Neuronal stem cell (in vitro differentiated cells): ENCODE measurements around the gene PRUNE2.

Source experiments
- DNase-seq: peaks from one replicate; pipeline ENCODE4 v3.0.0-alpha.2; 2013; ENCODE audit warnings: low spot score
- H2AFZ ChIP-seq: one replicate; pipeline ENCODE4 v1.6.1; 2013; ENCODE audit warnings: mild to moderate bottlenecking, low read length, inconsistent platforms
- H2AK5ac ChIP-seq: 2 replicates; pipeline ENCODE4 v1.6.1; 2013; ENCODE audit warnings: low read depth, mild to moderate bottlenecking, inconsistent platforms, low read length, moderate library complexity, mixed read lengths
- H2BK120ac ChIP-seq: 2 replicates; pipeline ENCODE4 v1.6.1; 2013; ENCODE audit warnings: low read depth, mild to moderate bottlenecking, inconsistent platforms, low read length, moderate library complexity, mixed read lengths
- H2BK12ac ChIP-seq: one replicate; pipeline ENCODE4 v1.6.1; 2013; ENCODE audit warnings: low read length, inconsistent platforms
- H2BK15ac ChIP-seq: 2 replicates; pipeline ENCODE4 v1.6.1; 2013; ENCODE audit warnings: mild to moderate bottlenecking, low read length, inconsistent platforms, mixed read lengths
- H2BK5ac ChIP-seq: one replicate; pipeline ENCODE4 v1.6.1; 2013; ENCODE audit warnings: inconsistent platforms, mild to moderate bottlenecking, low read length, moderate library complexity
- H3K14ac ChIP-seq: one replicate; pipeline ENCODE4 v1.6.1; 2013; ENCODE audit warnings: low read length, inconsistent platforms
- H3K18ac ChIP-seq: 2 replicates; pipeline ENCODE4 v1.6.1; 2013; ENCODE audit warnings: low read length, inconsistent platforms
- H3K23ac ChIP-seq: 2 replicates; pipeline ENCODE4 v1.6.1; 2013; ENCODE audit warnings: low read depth, mild to moderate bottlenecking, mixed read lengths, low read length, inconsistent platforms; ENCODE audit not compliant: poor library complexity
- H3K27ac ChIP-seq: replicated peaks from 3 replicates; pipeline ENCODE4 v1.5.1; 2013; ENCODE audit warnings: low read length, inconsistent platforms
- H3K27me3 ChIP-seq, 3 experiments: 2 replicates each; pipeline ENCODE4 v1.6.1; 2013; ENCODE audit warnings: low read length in 3 of 3, mild to moderate bottlenecking in 2 of 3, inconsistent platforms in 1 of 3, low read depth in 1 of 3, mixed read lengths in 1 of 3, moderate library complexity in 1 of 3; ENCODE audit not compliant: control insufficient read depth in 3 of 3, insufficient read depth in 3 of 3
- H3K36me3 ChIP-seq, 2 donors: replicated peaks in 1 of 2; 2 replicates each; pipeline ENCODE4 v1.6.1; 2013; ENCODE audit warnings: low read length in 2 of 2; ENCODE audit not compliant: control insufficient read depth in 2 of 2, insufficient read depth in 2 of 2
- H3K4ac ChIP-seq: 2 replicates; pipeline ENCODE4 v1.6.1; 2013; ENCODE audit warnings: inconsistent platforms, mild to moderate bottlenecking, low read length, moderate library complexity
- H3K4me1 ChIP-seq, 2 donors: 1 replicate in 1 of 2; 2 replicates in 1 of 2; pipeline ENCODE4 v1.6.1; 2013; ENCODE audit warnings: low read length in 2 of 2, low read depth in 1 of 2; ENCODE audit not compliant: control insufficient read depth in 2 of 2, insufficient read depth in 1 of 2
- H3K4me2 ChIP-seq: one replicate; pipeline ENCODE4 v1.6.1; 2013; ENCODE audit warnings: mild to moderate bottlenecking, low read length, inconsistent platforms; ENCODE audit not compliant: insufficient read depth, poor library complexity, severe bottlenecking
- H3K4me3 ChIP-seq, 2 donors: 2 replicates each; pipeline ENCODE4 v1.5.1; 2013; ENCODE audit warnings: low read length in 2 of 2, mild to moderate bottlenecking in 2 of 2, inconsistent platforms in 1 of 2, moderate library complexity in 1 of 2
- H3K79me1 ChIP-seq: one replicate; pipeline ENCODE4 v1.6.1; 2013; ENCODE audit warnings: low read depth, mild to moderate bottlenecking, inconsistent platforms, low read length, moderate library complexity
- H3K9ac ChIP-seq: one replicate; pipeline ENCODE4 v1.6.1; 2013; ENCODE audit warnings: mild to moderate bottlenecking, low read depth, low read length, inconsistent platforms; ENCODE audit not compliant: poor library complexity
- H3K9me3 ChIP-seq, 2 donors: replicated peaks in 1 of 2; 2 replicates each; pipeline versions ENCODE3 to v1.6.1; 2013; ENCODE audit warnings: low read length in 2 of 2, mild to moderate bottlenecking in 2 of 2, inconsistent platforms in 1 of 2, low read depth in 1 of 2, mixed read lengths in 1 of 2, moderate library complexity in 1 of 2; ENCODE audit not compliant: control insufficient read depth in 2 of 2, insufficient read depth in 1 of 2
- H4K8ac ChIP-seq: one replicate; pipeline ENCODE4 v1.6.1; 2013; ENCODE audit warnings: low read depth, mild to moderate bottlenecking, inconsistent platforms, low read length, moderate library complexity
- H4K91ac ChIP-seq: one replicate; pipeline ENCODE4 v1.6.1; 2013; ENCODE audit warnings: low read length, low read depth, mild to moderate bottlenecking, inconsistent platforms; ENCODE audit not compliant: poor library complexity
- WGBS, 2 donors: extraction: QIAGEN DNeasy Blood & Tissue Kit; methylation state at CpG; one replicate each; pipeline ENCODE4 v1.1.7; 2013; ENCODE audit warnings: missing lambda C conversion rate in 2 of 2, mixed read lengths in 1 of 2; ENCODE audit not compliant: insufficient read length in 2 of 2, insufficient replicate concordance in 1 of 2; ENCODE audit errors: extremely low coverage in 2 of 2; 5-methylcytosine and 5-hydroxymethylcytosine counted together

The PRUNE2 gene

DNA sequence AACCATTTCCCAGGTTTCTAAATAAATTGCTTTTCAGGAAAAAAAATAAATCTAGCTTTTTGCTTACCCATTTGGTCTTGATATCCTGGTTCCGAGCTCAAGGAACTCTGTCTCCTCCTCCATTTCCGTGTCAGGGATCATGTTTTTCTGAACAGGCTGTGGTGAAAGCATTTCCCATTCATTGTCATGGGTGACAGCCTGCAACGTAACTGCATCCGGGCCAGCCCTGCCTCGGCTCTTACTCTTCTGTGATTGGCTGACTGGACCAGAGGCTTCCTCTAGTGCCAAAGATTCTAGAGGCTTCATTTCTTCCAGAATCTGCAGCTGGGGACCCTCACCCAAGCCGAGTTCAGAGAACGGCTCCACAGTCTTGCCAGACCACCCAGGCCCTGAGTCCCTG is 202.6 kb downstream of the PRUNE2 start:
- H3K4me3 ChIP-seq = no peak overlapping the region
- no peak overlapping the region for H3K14ac ChIP-seq
- H3K36me3 ChIP-seq = no peaks in the 10 kb centered on the region
- no peaks in the 10 kb centered on the region for H3K27me3 ChIP-seq
- H2BK5ac ChIP-seq = no peak overlapping the region
- H3K9me3 ChIP-seq = no peaks in the 10 kb centered on the region
- H4K91ac ChIP-seq = no peak overlapping the region
- H3K4me1 ChIP-seq = peaks cover 0 to 3% of the 10 kb centered on the region in 2 donors
- H3K4me2 ChIP-seq = no peak overlapping the region
- peak overlapping the region; percentile 71 for H3K18ac ChIP-seq
- no peak overlapping the region for H2BK12ac ChIP-seq
- H4K8ac ChIP-seq = no peak overlapping the region
- no peak overlapping the region for H2BK120ac ChIP-seq
- no peak for DNase-seq
- no peak overlapping the region for H3K23ac ChIP-seq
- H3K27ac ChIP-seq = no peak overlapping the region
- no peak overlapping the region for H3K4ac ChIP-seq
- no CpG with 5 or more reads among the region's 7 CpGs for WGBS, 2 donors
- H3K79me1 ChIP-seq = no peaks in the 10 kb centered on the region
- no peak overlapping the region for H3K9ac ChIP-seq
- no peak overlapping the region for H2BK15ac ChIP-seq
- no peak overlapping the region for H2AK5ac ChIP-seq
- H2AFZ ChIP-seq = no peak overlapping the region

DNA sequence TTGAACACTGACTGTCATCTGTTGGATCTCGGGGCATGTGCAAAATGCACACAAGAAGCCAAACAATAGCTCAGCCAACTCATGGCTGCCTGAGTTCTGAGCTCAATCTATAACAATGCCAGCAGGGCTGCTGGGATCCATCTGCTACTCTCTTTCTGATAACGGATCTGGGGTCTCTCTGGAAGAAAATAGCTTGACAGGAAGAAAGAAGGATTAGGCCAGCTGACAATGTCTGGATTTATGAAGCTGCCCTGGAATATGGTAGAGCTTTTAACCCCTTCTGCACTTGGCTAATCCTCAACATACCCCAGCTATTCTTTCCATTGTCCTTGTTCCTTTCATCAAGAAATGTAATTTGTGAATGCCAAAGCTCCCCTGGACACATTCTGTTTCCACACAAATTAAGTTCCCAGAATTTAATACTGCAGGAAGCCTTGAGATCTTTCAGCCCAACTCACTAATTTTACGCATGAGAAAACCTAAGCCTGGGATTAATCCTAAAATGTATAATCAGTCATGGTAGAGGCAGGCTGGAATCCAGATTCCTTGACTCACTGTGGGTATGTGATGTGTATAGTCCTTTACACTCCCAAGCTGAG is 204.4 kb downstream of the PRUNE2 start:
- Histone ChIP-seq H3K4me2 (no peak overlapping the region), H3K27ac (peak overlapping the region; percentile 79)

DNA sequence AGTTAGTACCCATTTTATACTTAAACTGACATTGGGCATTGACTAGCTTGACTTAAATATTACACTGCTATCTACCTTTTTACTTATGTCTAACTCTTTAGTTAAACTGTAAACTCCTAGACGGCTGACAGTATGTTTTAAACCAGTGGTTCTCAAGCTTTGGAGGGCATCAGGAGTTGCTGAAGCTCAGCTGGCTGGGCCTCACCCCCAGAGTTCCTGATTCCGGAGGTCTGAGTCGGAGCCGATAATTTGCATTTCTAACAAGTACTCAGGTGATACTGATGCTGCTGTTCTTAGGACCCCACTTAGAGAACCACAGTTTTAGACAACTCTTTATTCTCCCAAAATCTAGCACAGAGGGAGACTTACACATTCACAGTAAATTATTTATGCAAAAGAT is 205.0 kb downstream of the PRUNE2 start:
- peak overlapping the region; percentile 69 for H2AFZ ChIP-seq
- no peaks in the 10 kb centered on the region for H3K27me3 ChIP-seq
- H3K18ac ChIP-seq = no peak overlapping the region
- no peaks in the 10 kb centered on the region for H3K79me1 ChIP-seq
- no peak overlapping the region for H2BK120ac ChIP-seq
- WGBS, 2 donors = no CpG with 5 or more reads among the region's 4 CpGs
- H3K4me2 ChIP-seq = no peak overlapping the region
- no peak overlapping the region for H4K8ac ChIP-seq
- H2BK5ac ChIP-seq = no peak overlapping the region
- no peaks in the 10 kb centered on the region for H3K9me3 ChIP-seq
- H4K91ac ChIP-seq = no peak overlapping the region
- no peak overlapping the region for H3K4me3 ChIP-seq
- H3K4me1 ChIP-seq = peaks cover 0 to 3% of the 10 kb centered on the region in 2 donors
- no peak overlapping the region for H2BK15ac ChIP-seq
- H3K27ac ChIP-seq = peak overlapping the region; percentile 79
- no peak for DNase-seq
- no peak overlapping the region for H3K4ac ChIP-seq
- H2AK5ac ChIP-seq = no peak overlapping the region
- no peak overlapping the region for H3K23ac ChIP-seq
- no peak overlapping the region for H2BK12ac ChIP-seq
- H3K14ac ChIP-seq = no peak overlapping the region
- no peaks in the 10 kb centered on the region for H3K36me3 ChIP-seq
- no peak overlapping the region for H3K9ac ChIP-seq

More for the DNA sequence above, 204.4 kb downstream of the PRUNE2 start:
- peak; percentile 37 for DNase-seq
- Histone ChIP-seq H2AFZ (peak overlapping the region; percentile 69), H3K9me3 (no peaks in the 10 kb centered on the region), H2AK5ac (no peak overlapping the region), H3K4me3 (no peak overlapping the region), H3K79me1 (no peaks in the 10 kb centered on the region), H3K14ac (no peak overlapping the region), H2BK12ac (no peak overlapping the region), H2BK120ac (no peak overlapping the region), H3K23ac (no peak overlapping the region), H3K9ac (no peak overlapping the region), H3K4ac (no peak overlapping the region), H3K4me1 (peaks cover 0 to 3% of the 10 kb centered on the region in 2 donors), H4K91ac (no peak overlapping the region), H3K27me3 (no peaks in the 10 kb centered on the region), H3K18ac (no peak overlapping the region), H3K36me3 (no peaks in the 10 kb centered on the region), H4K8ac (no peak overlapping the region), H2BK15ac (no peak overlapping the region), H2BK5ac (no peak overlapping the region)
- no CpG with 5 or more reads among the region's 3 CpGs for WGBS, 2 donors

DNA sequence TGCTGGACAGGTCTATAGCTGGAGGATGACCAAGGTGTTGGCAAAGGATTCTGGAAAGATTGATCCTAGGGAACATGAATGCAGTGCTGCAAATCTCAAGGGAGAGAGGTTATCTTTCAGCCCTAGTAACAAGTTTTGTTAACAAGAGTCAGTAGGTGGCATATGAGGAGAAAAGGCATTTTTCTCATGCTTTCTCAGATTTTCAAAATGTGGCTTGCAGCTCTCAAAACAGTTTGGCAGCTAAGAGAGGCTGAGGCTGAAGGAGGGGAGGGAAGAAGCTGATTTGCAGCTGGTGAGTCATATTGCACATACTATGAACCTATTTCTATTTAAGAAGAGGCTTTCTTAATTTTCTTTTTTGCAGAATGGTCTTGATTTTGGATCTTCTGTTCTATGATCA is 205.9 kb downstream of the PRUNE2 start:
- Histone ChIP-seq H3K27ac (no peak overlapping the region), H3K23ac (no peak overlapping the region), H3K18ac (no peak overlapping the region), H3K27me3 (no peaks in the 10 kb centered on the region), H2BK5ac (no peak overlapping the region), H3K4me2 (no peak overlapping the region), H3K4me1 (peaks cover 0 to 3% of the 10 kb centered on the region in 2 donors), H2AFZ (no peak overlapping the region), H3K9ac (no peak overlapping the region), H2BK120ac (no peak overlapping the region), H3K4ac (no peak overlapping the region), H3K79me1 (no peaks in the 10 kb centered on the region), H2AK5ac (no peak overlapping the region), H3K14ac (no peak overlapping the region), H3K9me3 (no peaks in the 10 kb centered on the region), H2BK12ac (no peak overlapping the region), H4K8ac (no peak overlapping the region), H2BK15ac (no peak overlapping the region), H3K36me3 (no peaks in the 10 kb centered on the region), H3K4me3 (no peak overlapping the region), H4K91ac (no peak overlapping the region)
- DNase-seq = no peak
